K562 (cell line): ENCODE data around the gene TRAF1. TPM values are rescaled to one million over a fixed set of nuclear protein-coding genes. Genes with fewer than 3 reads are reported as not detected.

ENCODE experiments used
- ATAC-seq: fragments of 200-7000 bp; cut with Tn5 transposase; 3 replicates; pipeline ENCODE4 v1.9.1; 2020; ENCODE audit warnings: moderate library complexity
- BruUV-seq: library from RNA; stranded (reverse); fragments of 400-500 nt; replicated peaks from 2 replicates; lab custom pipeline; 2021; lab: Mats Ljungman, UMichigan
- CTCF ChIA-PET: fragments of 300-600 bp; formaldehyde crosslinking; extraction: SDS; loops from one replicate; lab custom pipeline; 2021; ENCODE audit warnings: low intra/inter-chr PET ratio; lab: Yijun Ruan, JAX
- POLR2A ChIA-PET: fragments of 300-600, 350-650 bp; sonication (Branson Sonifier 250); formaldehyde crosslinking; extraction: SDS; loops from one replicate; lab custom pipeline; 2021; ENCODE audit warnings: antibody characterized with exemption, inconsistent platforms; lab: Yijun Ruan, JAX
- DNase-seq, 4 experiments: peaks; one replicate each; pipeline versions ENCODE4 v3.0.0 to v3.0.0-alpha.2; 2011 to 2018; ENCODE audit warnings: low spot score in 3 of 4, mixed read lengths in 3 of 4; ENCODE audit errors: extremely low read depth in 1 of 4
- FAIRE-seq: peaks from 2 replicates; lab custom pipeline; 2011; peaks lifted over from hg19 to GRCh38; lab: Jason Lieb, UNC
- H2AFZ ChIP-seq: 2 replicates; pipeline ENCODE4 v1.6.0; 2011; ENCODE audit warnings: low read depth, low read length, control low read depth, inconsistent platforms
- H3K27ac ChIP-seq: fragments of 200-600 bp; 3 replicates; pipeline ENCODE4 v1.8.0; 2011; ENCODE audit warnings: low read depth, mild to moderate bottlenecking, control low read depth, inconsistent platforms, low read length, moderate library complexity, mixed read lengths; ENCODE audit errors: extremely low read depth
- H3K27me3 ChIP-seq, 2 experiments: fragments of 300-600 bp in 1 of 2; 2 replicates in 1 of 2; 3 replicates in 1 of 2; pipeline versions ENCODE4 v1.6.0 to v1.8.0; 2011; ENCODE audit warnings: inconsistent platforms in 2 of 2, low read length in 2 of 2, mild to moderate bottlenecking in 1 of 2, mixed read lengths in 1 of 2, moderate library complexity in 1 of 2; ENCODE audit not compliant: control insufficient read depth in 2 of 2, insufficient read depth in 2 of 2
- H3K36me3 ChIP-seq: fragments of 300-600 bp; 3 replicates; pipeline ENCODE4 v1.8.0; 2011; ENCODE audit warnings: mild to moderate bottlenecking, low read length, inconsistent platforms; ENCODE audit not compliant: control insufficient read depth, insufficient read depth
- H3K4me1 ChIP-seq, 2 experiments: fragments of 200-600 bp in 1 of 2; replicated peaks in 1 of 2; 2 replicates in 1 of 2; 3 replicates in 1 of 2; pipeline versions ENCODE4 v1.5.1 to v1.8.0; 2011; ENCODE audit warnings: inconsistent platforms in 2 of 2, low read length in 2 of 2, mild to moderate bottlenecking in 1 of 2, mixed read lengths in 1 of 2, moderate library complexity in 1 of 2; ENCODE audit not compliant: control insufficient read depth in 2 of 2, insufficient read depth in 2 of 2
- H3K4me2 ChIP-seq: 2 replicates; pipeline ENCODE4 v1.6.1; 2011; ENCODE audit warnings: low read length, control low read depth, inconsistent platforms, mixed read lengths; ENCODE audit not compliant: insufficient read depth
- H3K4me3 ChIP-seq: fragments of 200-600 bp; sonication (generic), shearing (Covaris generic); 2 replicates; pipeline ENCODE4 v1.5.1; 2016; ENCODE audit warnings: control low read depth, inconsistent platforms
- H3K79me2 ChIP-seq: fragments of 200-600 bp; 3 replicates; pipeline ENCODE4 v1.8.0; 2011; ENCODE audit warnings: low read length, inconsistent platforms; ENCODE audit not compliant: control insufficient read depth, insufficient read depth
- H3K9ac ChIP-seq, 2 experiments: 2 replicates each; pipeline versions ENCODE4 v1.6.0 to v1.6.1; 2011; ENCODE audit warnings: low read depth in 2 of 2, low read length in 2 of 2, control low read depth in 1 of 2, inconsistent platforms in 1 of 2, mild to moderate bottlenecking in 1 of 2, mixed read lengths in 1 of 2; ENCODE audit not compliant: insufficient read depth in 1 of 2
- H3K9me1 ChIP-seq: one replicate; pipeline ENCODE4 v1.6.0; 2011; ENCODE audit warnings: inconsistent platforms, mild to moderate bottlenecking, low read length, moderate library complexity; ENCODE audit not compliant: control insufficient read depth, insufficient read depth
- H3K9me3 ChIP-seq: replicated peaks from 2 replicates; pipeline ENCODE4 v1.5.1; 2011; ENCODE audit warnings: low read depth, low read length, inconsistent platforms; ENCODE audit not compliant: control insufficient read depth, insufficient read depth
- H4K20me1 ChIP-seq: replicated peaks from 2 replicates; pipeline ENCODE4 v1.6.1; 2011; ENCODE audit warnings: low read length, inconsistent platforms, mixed read lengths; ENCODE audit not compliant: control insufficient read depth, insufficient read depth
- KAT2B ChIP-seq: IDR thresholded peaks from one replicate; pipeline ENCODE4 v1.6.1; 2012; ENCODE audit warnings: low read depth, mild to moderate bottlenecking, control low read depth, inconsistent platforms, low read length, moderate library complexity
- KDM5B ChIP-seq: fragments of 200-600 bp; sonication (generic); IDR thresholded peaks from 2 replicates; pipeline ENCODE4 v1.6.1; 2012; ENCODE audit warnings: low read depth, mild to moderate bottlenecking, moderate library complexity, low read length, control low read depth, inconsistent platforms; ENCODE audit not compliant: insufficient replicate concordance
- ZNF12 ChIP-seq: sonication (generic); formaldehyde crosslinking; IDR thresholded peaks from 2 replicates; pipeline ENCODE4 v1.4.0; 2020; ENCODE audit warnings: mild to moderate bottlenecking, missing genetic modification reagents
- WGBS: fragments of 100-300 bp; shearing (Covaris generic); methylation state at CpG from one replicate; pipeline ENCODE4 v1.1.6; 2016; ENCODE audit warnings: low coverage, mixed read lengths; ENCODE audit not compliant: insufficient coverage; ENCODE audit errors: missing lambda C conversion rate; 5-methylcytosine and 5-hydroxymethylcytosine counted together
- in situ Hi-C: fragments of 300-500 bp; cut with MboI; formaldehyde crosslinking; loops from 4 replicates; pipeline ENCODE4 v1.15.0; 2018; ENCODE audit warnings: inconsistent platforms, mixed read lengths
- intact Hi-C: fragments of 100-400 bp; cut with micrococcal nuclease; formaldehyde crosslinking; loops from 2 replicates; pipeline ENCODE4 v1.14.2; 2022
- polyA plus RNA-seq, 8 experiments: library from polyadenylated mRNA; depleted of rRNA in 4 of 8; stranded (reverse) in 5 of 8; unstranded in 3 of 8; fragments of >200 nt; fragmentation: Nextera tagmentation in 2 of 8; fragmentation: Illumina TruSeq in 1 of 8; extraction: Ambion mirVana in 2 of 8; extraction: Trizol in 1 of 8; gene quantifications; 2 replicates each; pipeline versions ENCODE4 v1.2.1 to v1.2.3, GENCODE V29; 2011 to 2014; ENCODE audit warnings: inconsistent platforms in 1 of 8, missing spikeins in 1 of 8
- total RNA-seq, 7 experiments: library from RNA; depleted of rRNA in 6 of 7; stranded (reverse); fragments of >200 nt in 6 of 7; fragmentation: Illumina TruSeq in 2 of 7; extraction: Trizol in 2 of 7; gene quantifications; 2 replicates each; pipeline versions ENCODE4 v1.2.1 to v1.2.3, GENCODE V29; 2011 to 2021; ENCODE audit warnings: low replicate concordance in 1 of 7

Gene TRAF1
- total and polyA plus RNA-seq, 9 of the 15 experiments (the other 6 are each of a cell fraction or from before 2014, with no cell fraction given) = 0.01 to 1.1 (median 0.04) TPM; not detected in 2

DNA sequence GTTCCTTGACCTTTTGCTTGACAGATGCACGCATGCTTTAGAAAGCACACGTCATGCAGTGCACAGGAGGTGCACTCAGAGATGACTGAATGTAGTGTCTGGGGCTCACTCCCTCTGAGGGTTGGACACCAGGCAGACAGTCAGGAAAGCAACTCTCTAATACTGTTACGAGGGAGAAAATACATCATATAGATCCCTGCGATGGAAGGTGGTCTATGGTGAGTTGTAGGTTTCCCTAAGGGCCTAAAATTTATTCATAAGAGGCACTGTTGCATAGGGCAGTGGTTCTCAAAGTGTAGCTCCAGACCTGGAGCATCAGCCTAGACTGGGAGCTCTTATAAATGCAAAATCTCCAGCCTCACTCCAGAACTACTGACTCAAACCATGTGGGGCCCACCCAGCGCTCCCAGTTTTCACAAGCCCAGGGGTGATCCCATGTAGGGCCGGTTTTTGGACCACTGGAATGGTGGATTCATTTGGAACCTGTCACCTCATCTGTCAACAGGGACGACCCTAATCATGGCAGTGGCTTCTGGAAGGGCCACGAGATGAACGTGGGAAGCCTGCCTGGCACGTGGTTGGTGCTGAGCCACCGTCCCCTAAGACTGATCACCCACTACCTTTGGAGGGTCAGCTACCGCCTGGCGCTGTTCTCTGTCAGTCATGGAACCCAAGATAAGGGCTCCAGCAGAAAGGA, 32.8 kb downstream of the TRAF1 start:
- intact Hi-C loops = no loop called here
- CTCF ChIA-PET = no interaction called here
- no peak overlapping the region for H3K4me3 ChIP-seq
- no peaks in the 10 kb centered on the region for H3K36me3 ChIP-seq
- in situ Hi-C loops = no loop called here
- H2AFZ ChIP-seq = peak overlapping the region; percentile 37
- no peaks in the 10 kb centered on the region for H4K20me1 ChIP-seq
- BruUV-seq = no TSS peak
- TF ChIP-seq KAT2B (no peak), KDM5B (peak; percentile 39), ZNF12 (CRISPR knock-in tag) (no peak)
- no peaks in the 10 kb centered on the region for H3K27me3 ChIP-seq
- H3K9ac ChIP-seq = peak overlapping the region in 1 of 2 experiments; percentile 15; a peak in 2 of 4 replicates
- no peaks in the 10 kb centered on the region for H3K9me1 ChIP-seq
- ATAC-seq = no peak
- H3K27ac ChIP-seq = peak overlapping the region; percentile 10; the same call in 1 of the 3 replicates
- POLR2A ChIA-PET = interaction anchor here (0.6 to 22.9 kb wide), 6 partner anchors 10 to 51 kb away, joined by 3 to 464 read pairs (median 8); partner anchors contain the start of genes PHF19 and PSMD5
- no peaks in the 10 kb centered on the region for H3K79me2 ChIP-seq
- no peak overlapping the region for H3K4me2 ChIP-seq
- H3K4me1 ChIP-seq = peaks cover 44 to 65% of the 10 kb centered on the region in 2 experiments
- no peaks in the 10 kb centered on the region for H3K9me3 ChIP-seq
- no peak for FAIRE-seq
- peak in 3 of 4 experiments; percentile 21 to 57 (median 47) for DNase-seq
- 66% methylated on average over 13 of the region's 13 CpGs for WGBS
